ENCODE data around the gene USP35. TPM values are rescaled to one million over a fixed set of nuclear protein-coding genes. Genes with fewer than 3 reads are reported as not detected.

Gene USP35
- total and polyA plus RNA-seq, 8 donors: 2.2 to 13.0 (median 4.4) TPM

GRCh38 chr11:78255919-78256318, 67.2 kb downstream of the USP35 start:
- ATAC-seq (no peak), FAIRE-seq (no peak), DNase-seq (no peak)
- Histone ChIP-seq H3K27me3 (no peaks in the 10 kb centered on the region), H3K9me3 (no peaks in the 10 kb centered on the region), H3K4me1 (peaks cover 6 to 19% (median 9%) of the 10 kb centered on the region in 3 donors), H3K36me3 (no peaks in the 10 kb centered on the region), H3K27ac (peak overlapping the region in 2 of 4 donors; percentile 31 to 56), H3K4me3 (no peak overlapping the region)
- TF ChIP-seq CTCF (IDR thresholded peaks at IDR 0.05): no peak
- intact Hi-C loops (cut with DNase I): no loop called here
- WGBS, 2 donors: 90 to 94% methylated on average over 2 of the region's 2 CpGs

- no peak for FAIRE-seq
- TF ChIP-seq CTCF (IDR thresholded peaks at IDR 0.05): no peak
- Histone ChIP-seq H3K4me3 (no peak overlapping the region), H3K4me1 (peaks cover 0 to 17% (median 0%) of the 10 kb centered on the region in 3 donors), H3K36me3 (no peaks in the 10 kb centered on the region), H3K27ac (peak overlapping the region in 3 of 4 donors; percentile 10 to 56 (median 31)), H3K27me3 (no peaks in the 10 kb centered on the region), H3K9me3 (no peaks in the 10 kb centered on the region)
- peak; percentile 95 to 98 (median 98) for ATAC-seq
- 19 to 26% methylated on average over 3 of the region's 3 CpGs for WGBS, 2 donors
- intact Hi-C loops (cut with DNase I): no loop called here
- DNase-seq: peak; percentile 72 to 81 (median 75)
These were observed 68.2 kb downstream of the USP35 start for GRCh38 chr11:78256962-78257361.

GRCh38 chr11:78257654-78258053, 68.9 kb downstream of the USP35 start:
- WGBS, 2 donors: 92 to 97% methylated on average over 3 of the region's 3 CpGs
- no peak for DNase-seq
- no peak overlapping the region for H3K4me3 ChIP-seq
- ATAC-seq: no peak
- H3K27me3 ChIP-seq: no peaks in the 10 kb centered on the region
- no peaks in the 10 kb centered on the region for H3K36me3 ChIP-seq
- peak overlapping the region in 1 of 4 donors; percentile 47 for H3K27ac ChIP-seq
- H3K9me3 ChIP-seq: no peaks in the 10 kb centered on the region
- FAIRE-seq: no peak
- TF ChIP-seq CTCF (IDR thresholded peaks at IDR 0.05): no peak
- peaks cover 0 to 17% (median 0%) of the 10 kb centered on the region in 3 donors for H3K4me1 ChIP-seq
- intact Hi-C loops (cut with DNase I): no loop called here

- Histone ChIP-seq H3K27me3 (no peaks in the 10 kb centered on the region), H3K9me3 (no peaks in the 10 kb centered on the region), H3K4me1 (peaks cover 0 to 17% (median 0%) of the 10 kb centered on the region in 3 donors), H3K27ac (no peak overlapping the region), H3K36me3 (no peaks in the 10 kb centered on the region), H3K4me3 (no peak overlapping the region)
- 76 to 78% methylated on average over 8 of the region's 8 CpGs for WGBS, 2 donors
- FAIRE-seq: no peak
- intact Hi-C loops (cut with DNase I): no loop called here
- no peak for ATAC-seq
- DNase-seq: no peak
- TF ChIP-seq CTCF (IDR thresholded peaks at IDR 0.05): no peak
These were observed 71.2 kb downstream of the USP35 start for GRCh38 chr11:78259777-78260487.

- intact Hi-C loops (cut with DNase I): no loop called here
- Histone ChIP-seq H3K27me3 (no peaks in the 10 kb centered on the region), H3K9me3 (no peaks in the 10 kb centered on the region), H3K4me3 (no peak overlapping the region), H3K36me3 (no peaks in the 10 kb centered on the region), H3K27ac (no peak overlapping the region), H3K4me1 (peaks cover 0 to 12% (median 0%) of the 10 kb centered on the region in 3 donors)
- 84 to 93% methylated on average over 4 of the region's 4 CpGs for WGBS, 2 donors
- FAIRE-seq: no peak
- no peak for DNase-seq
- no peak for ATAC-seq
- no peak for TF ChIP-seq CTCF (IDR thresholded peaks at IDR 0.05)
These were observed 72.6 kb downstream of the USP35 start for GRCh38 chr11:78261367-78261766.
